Thymus (tissue), 11 donors: ENCODE data around the gene ANKRD13C. TPM values are rescaled to one million over a fixed set of nuclear protein-coding genes. Genes with fewer than 3 reads are reported as not detected.
"Not testable (repeated sequence)": the region's sequence is repeated elsewhere in the genome, so short reads cannot be mapped to it uniquely, and the experiment has no call there.

Experiments
- DNase-seq, 9 donors: peaks; one replicate each; pipeline ENCODE4 v3.0.0-alpha.2; 2013; ENCODE audit warnings: low spot score in 9 of 9, low read depth in 6 of 9, missing footprints in 1 of 9
- H3K27ac ChIP-seq, 2 donors: one replicate each; pipeline ENCODE4 v1.5.1; 2013; ENCODE audit warnings: control low read depth in 1 of 2, low read depth in 1 of 2, low read length in 1 of 2, mild to moderate bottlenecking in 1 of 2, moderate library complexity in 1 of 2
- H3K27me3 ChIP-seq, 2 donors: one replicate each; pipeline ENCODE4 v1.5.1; 2013; ENCODE audit warnings: low read length in 1 of 2; ENCODE audit not compliant: control insufficient read depth in 2 of 2, insufficient read depth in 1 of 2
- H3K36me3 ChIP-seq, 2 donors: one replicate each; pipeline ENCODE4 v1.5.1; 2013; ENCODE audit warnings: low read length in 1 of 2, mild to moderate bottlenecking in 1 of 2, moderate library complexity in 1 of 2; ENCODE audit not compliant: control insufficient read depth in 2 of 2, insufficient read depth in 2 of 2
- H3K4me1 ChIP-seq, 2 donors: one replicate each; pipeline ENCODE4 v1.5.1; 2013; ENCODE audit warnings: low read length in 2 of 2; ENCODE audit not compliant: control insufficient read depth in 2 of 2, insufficient read depth in 2 of 2
- H3K4me3 ChIP-seq, 2 donors: one replicate each; pipeline ENCODE4 v1.5.1; 2013; ENCODE audit warnings: low read length in 2 of 2, control low read depth in 1 of 2, mild to moderate bottlenecking in 1 of 2
- H3K9me3 ChIP-seq, 2 donors: one replicate each; pipeline ENCODE4 v1.5.1; 2013; ENCODE audit warnings: low read length in 1 of 2, mild to moderate bottlenecking in 1 of 2; ENCODE audit not compliant: control insufficient read depth in 2 of 2, insufficient read depth in 1 of 2
- WGBS: extraction: QIAGEN DNeasy Blood & Tissue Kit; methylation state at CpG from one replicate; pipeline ENCODE4 v1.1.7; 2013; 5-methylcytosine and 5-hydroxymethylcytosine counted together
- polyA plus RNA-seq: library from polyadenylated mRNA; stranded (reverse); fragments of 200-250 nt; gene quantifications from one replicate; pipeline ENCODE4 v1.2.3, GENCODE V29; 2013
- total RNA-seq: library from RNA; stranded (reverse); fragments of 120-200 nt; gene quantifications from one replicate; pipeline ENCODE4 v1.2.4, GENCODE V29; 2013
- donor health status: healthy.

ANKRD13C gene
- total and polyA plus RNA-seq, 2 donors: 18.6 to 24.9 TPM

DNA sequence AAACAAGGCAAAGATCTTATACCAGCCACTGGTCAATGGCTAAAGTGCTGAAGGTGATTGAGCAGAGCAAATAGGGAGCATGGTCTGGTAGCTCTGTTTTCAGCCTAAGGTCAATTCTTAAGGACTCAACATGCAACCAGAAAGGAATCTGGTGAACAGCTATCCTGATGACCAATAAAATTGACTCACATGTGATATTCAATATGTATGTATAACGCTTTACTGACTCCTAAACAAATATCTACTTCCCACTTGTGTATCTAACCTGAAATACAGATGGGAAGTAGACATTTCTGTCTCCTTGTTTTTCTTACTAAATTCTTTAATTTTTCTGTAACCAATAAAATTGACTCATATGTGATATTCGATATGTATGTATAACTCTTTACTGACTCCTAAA, 31.6 kb upstream of the ANKRD13C start:
- no peak for DNase-seq
- H3K9me3 ChIP-seq: no peaks in the 10 kb centered on the region
- 97% methylated on average over 2 of the region's 2 CpGs for WGBS

DNA sequence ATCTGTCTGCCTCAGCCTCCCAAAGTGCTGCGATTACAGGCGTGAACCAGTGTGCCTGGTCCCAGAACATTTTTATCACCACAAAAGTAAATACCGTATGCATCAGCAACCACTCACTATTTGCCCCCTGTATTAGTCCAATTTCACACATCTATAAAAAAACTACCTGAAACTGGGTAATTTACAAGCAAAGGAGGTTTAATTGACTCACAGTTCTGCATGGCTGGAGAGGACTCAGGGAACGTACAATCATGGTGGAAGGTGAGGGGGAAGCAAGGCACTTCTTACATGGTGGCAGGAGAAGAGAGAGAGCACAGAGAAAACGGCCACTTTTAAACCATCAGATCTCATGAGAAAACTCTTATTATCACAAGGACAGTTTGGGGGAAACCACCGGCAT, 31.0 kb upstream of the ANKRD13C start:
- H3K4me1 ChIP-seq: no peaks in the 10 kb centered on the region
- 97% methylated on average over 6 of the region's 6 CpGs for WGBS

More for the DNA sequence above, 31.6 kb upstream of the ANKRD13C start:
- Histone ChIP-seq H3K27ac (no peak overlapping the region), H3K4me1 (no peaks in the 10 kb centered on the region), H3K27me3 (no peaks in the 10 kb centered on the region), H3K4me3 (no peak overlapping the region), H3K36me3 (no peaks in the 10 kb centered on the region)

DNA sequence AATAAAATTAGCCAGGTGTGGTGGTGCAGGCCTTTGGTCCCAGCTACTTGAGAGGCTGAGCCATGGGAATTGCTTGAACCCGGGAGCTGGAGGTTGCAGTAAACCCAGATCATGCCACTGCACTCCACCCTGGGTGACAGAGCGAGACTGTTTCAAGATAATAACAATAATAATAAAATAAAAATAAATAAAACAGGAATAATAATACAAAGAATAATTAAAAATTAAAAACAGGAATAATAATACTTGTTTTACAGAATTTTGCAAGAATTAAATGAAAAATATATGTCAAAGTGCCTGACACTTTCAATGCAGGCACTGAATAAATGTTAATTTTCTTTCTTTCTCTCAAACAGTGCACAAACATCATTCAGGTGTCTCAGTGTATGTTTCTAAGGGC, 30.0 kb upstream of the ANKRD13C start:
- H3K36me3 ChIP-seq: no peaks in the 10 kb centered on the region
- H3K27ac ChIP-seq: no peak overlapping the region
- 99% methylated on average over 2 of the region's 2 CpGs for WGBS
- no peak overlapping the region for H3K4me3 ChIP-seq
- H3K27me3 ChIP-seq: no peaks in the 10 kb centered on the region
- H3K4me1 ChIP-seq: no peaks in the 10 kb centered on the region
- DNase-seq: no peak
- no peaks in the 10 kb centered on the region for H3K9me3 ChIP-seq

More for the DNA sequence above, 31.0 kb upstream of the ANKRD13C start:
- no peak for DNase-seq
- no peaks in the 10 kb centered on the region for H3K9me3 ChIP-seq
- no peak overlapping the region for H3K4me3 ChIP-seq
- H3K27ac ChIP-seq: no peak overlapping the region
- H3K36me3 ChIP-seq: no peaks in the 10 kb centered on the region
- H3K27me3 ChIP-seq: no peaks in the 10 kb centered on the region

DNA sequence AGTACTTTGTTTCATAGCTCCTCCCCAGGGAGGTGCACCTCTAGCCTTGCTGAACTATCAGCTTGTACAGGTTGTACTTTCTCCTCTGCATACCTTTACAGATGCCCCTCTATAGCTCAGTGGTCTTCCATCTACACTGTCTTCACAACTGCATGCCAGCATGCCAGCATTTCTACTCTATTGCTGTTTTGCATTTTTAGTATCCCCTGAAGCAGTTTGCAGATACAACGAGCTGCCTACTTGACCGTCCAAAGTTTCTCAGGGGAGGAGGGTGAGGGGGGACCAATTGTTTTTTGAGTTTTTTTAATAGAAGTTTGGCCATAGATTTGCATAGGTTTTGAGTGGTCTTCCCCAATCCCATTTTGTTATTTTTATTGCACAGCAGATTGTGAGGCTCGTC, 29.0 kb upstream of the ANKRD13C start:
- no peaks in the 10 kb centered on the region for H3K36me3 ChIP-seq
- no peaks in the 10 kb centered on the region for H3K9me3 ChIP-seq
- 96% methylated on average over 3 of the region's 3 CpGs for WGBS
- DNase-seq: no peak
- no peaks in the 10 kb centered on the region for H3K27me3 ChIP-seq
- H3K4me3 ChIP-seq: no peak overlapping the region
- H3K4me1 ChIP-seq: no peaks in the 10 kb centered on the region
- H3K27ac ChIP-seq: no peak overlapping the region

DNA sequence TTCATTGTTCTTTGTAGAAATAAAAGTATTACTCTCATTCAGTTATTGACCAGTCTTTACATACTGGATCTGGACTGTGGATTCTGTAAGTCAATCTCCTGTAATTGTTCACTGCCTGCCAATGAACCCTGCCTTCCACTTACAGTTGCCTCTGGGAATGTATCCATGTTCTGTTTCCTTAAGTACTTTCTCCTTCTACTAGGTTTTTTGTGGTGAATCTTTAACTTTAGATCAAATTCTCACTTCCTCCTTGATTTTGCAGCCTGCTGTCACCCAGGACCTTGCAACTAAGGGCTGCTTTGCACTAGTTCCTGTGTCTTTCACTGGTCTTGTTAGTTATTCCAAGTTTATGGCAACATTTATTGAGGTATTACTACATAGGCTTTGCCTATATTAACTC, 28.2 kb upstream of the ANKRD13C start:
- H3K4me1 ChIP-seq: no peaks in the 10 kb centered on the region
- no peak for DNase-seq
- H3K27me3 ChIP-seq: no peaks in the 10 kb centered on the region

DNA sequence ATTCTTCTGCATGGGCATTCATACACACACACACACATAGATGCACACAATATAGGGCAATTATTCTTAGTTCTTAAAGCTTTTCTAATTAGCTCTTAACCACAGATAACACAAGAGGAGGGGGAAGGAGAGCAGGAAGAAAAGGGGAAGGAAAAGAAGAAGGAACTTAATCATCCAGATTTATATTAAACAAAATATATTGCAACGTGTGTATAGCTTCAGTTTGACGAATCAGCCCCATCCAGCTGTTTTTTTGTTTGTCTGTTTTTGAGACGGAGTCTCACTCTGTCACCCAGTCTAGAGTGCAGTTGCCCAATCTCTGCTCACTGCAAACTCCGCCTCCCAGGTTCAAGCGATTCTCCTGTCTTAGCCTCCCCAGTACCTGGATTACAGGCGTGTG, 21.7 kb upstream of the ANKRD13C start:
- Histone ChIP-seq H3K4me1 (no peaks in the 10 kb centered on the region), H3K9me3 (no peaks in the 10 kb centered on the region), H3K27me3 (no peaks in the 10 kb centered on the region), H3K36me3 (no peaks in the 10 kb centered on the region), H3K27ac (no peak overlapping the region), H3K4me3 (no peak overlapping the region)
- WGBS: 60% methylated on average over 6 of the region's 6 CpGs
- DNase-seq: no peak

More for the DNA sequence above, 28.2 kb upstream of the ANKRD13C start:
- Histone ChIP-seq H3K27ac (no peak overlapping the region), H3K4me3 (no peak overlapping the region), H3K9me3 (no peaks in the 10 kb centered on the region), H3K36me3 (no peaks in the 10 kb centered on the region)

DNA sequence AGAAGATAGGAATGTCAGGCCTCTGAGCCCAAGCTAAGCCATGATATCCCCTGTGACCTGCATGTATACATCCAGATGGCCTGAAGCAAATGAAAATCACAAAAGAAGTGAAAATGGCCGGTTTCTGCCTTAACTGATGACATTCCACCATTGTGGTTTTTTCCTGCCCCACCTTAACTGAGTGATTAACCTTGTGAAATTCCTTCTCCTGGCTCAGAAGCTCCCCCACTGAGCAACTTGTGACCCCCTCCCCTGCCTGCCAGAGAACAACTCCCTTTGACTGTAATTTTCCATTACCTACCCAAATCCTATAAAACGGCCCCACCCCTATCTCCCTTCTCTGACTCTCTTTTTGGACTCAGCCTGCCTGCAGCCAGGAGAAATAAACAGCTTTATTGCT, 19.1 kb upstream of the ANKRD13C start:
- H3K27me3 ChIP-seq, H3K27ac ChIP-seq, DNase-seq, H3K36me3 ChIP-seq, H3K4me1 ChIP-seq, H3K4me3 ChIP-seq, H3K9me3 ChIP-seq: not testable (repeated sequence)
- 97% methylated on average over 2 of the region's 2 CpGs for WGBS

DNA sequence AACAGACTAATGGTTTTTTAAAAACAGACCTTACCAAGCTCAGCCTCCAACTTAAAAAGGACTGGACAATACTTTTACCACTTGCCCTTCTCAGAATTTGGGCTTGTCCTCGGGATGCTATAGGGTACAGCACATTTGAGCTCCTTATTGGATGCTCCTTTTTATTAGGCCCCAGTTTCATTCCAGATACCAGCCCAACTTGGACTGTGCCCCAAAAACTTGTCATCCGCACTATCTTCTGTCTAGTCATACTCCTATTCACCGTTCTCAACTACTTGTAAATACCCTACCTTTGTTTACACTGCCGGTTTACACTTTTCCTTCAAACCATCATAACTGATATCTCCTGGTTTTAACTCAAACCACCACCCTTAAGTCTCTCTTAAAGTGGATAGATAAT, 17.9 kb upstream of the ANKRD13C start:
- DNase-seq: no peak
- Histone ChIP-seq H3K4me1 (no peaks in the 10 kb centered on the region), H3K36me3 (no peaks in the 10 kb centered on the region), H3K4me3 (no peak overlapping the region), H3K27ac (no peak overlapping the region), H3K27me3 (no peaks in the 10 kb centered on the region), H3K9me3 (no peaks in the 10 kb centered on the region)
- WGBS: 98% methylated on average over 4 of the region's 4 CpGs

DNA sequence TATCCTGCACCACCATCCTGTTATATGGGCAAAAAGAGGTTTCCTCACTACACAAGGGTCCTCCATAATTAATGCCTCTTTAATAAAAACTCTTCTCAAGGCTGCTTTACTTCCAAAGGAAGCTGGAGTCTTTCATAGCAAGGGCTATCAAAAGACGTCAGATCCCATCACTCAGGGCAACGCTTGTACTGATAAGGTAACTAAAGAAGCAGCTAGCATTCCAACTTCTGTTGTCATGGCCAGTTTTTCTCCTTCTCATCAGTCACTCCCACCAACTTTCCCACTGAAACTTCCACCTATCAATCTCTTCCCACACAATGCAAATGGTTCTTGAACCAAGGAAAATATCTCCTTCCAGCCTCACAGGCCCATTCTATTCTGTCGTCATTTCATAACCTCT, 17.1 kb upstream of the ANKRD13C start:
- not testable (repeated sequence) for H3K4me1 ChIP-seq, H3K27me3 ChIP-seq, H3K9me3 ChIP-seq, H3K4me3 ChIP-seq, DNase-seq, H3K27ac ChIP-seq, H3K36me3 ChIP-seq
- 97% methylated on average over 3 of the region's 3 CpGs for WGBS

DNA sequence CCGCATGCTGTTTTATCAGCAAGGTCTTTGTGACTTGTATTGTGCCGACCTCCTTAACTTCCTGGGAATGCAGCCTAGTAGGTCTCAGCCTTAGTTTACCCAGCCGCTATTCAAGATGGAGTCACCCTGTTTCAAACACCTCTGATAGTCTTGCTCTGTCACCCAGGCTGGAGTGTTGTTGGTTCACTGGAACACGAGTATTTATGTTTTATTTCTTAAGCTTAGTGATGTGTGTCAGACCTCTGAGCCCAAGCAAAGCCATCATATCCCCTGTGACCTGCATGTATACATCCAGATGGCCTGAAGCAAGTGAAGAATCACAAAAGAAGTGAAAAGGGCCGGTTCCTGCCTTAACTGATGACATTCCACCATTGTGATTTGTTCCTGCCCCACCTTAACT, 12.9 kb upstream of the ANKRD13C start:
- H3K27me3 ChIP-seq, H3K27ac ChIP-seq, H3K4me1 ChIP-seq, H3K36me3 ChIP-seq, DNase-seq, H3K4me3 ChIP-seq, H3K9me3 ChIP-seq: not testable (repeated sequence)
- WGBS: 95% methylated on average over 5 of the region's 5 CpGs
